Measurements from ENCODE around the gene ILDR1. TPM values are rescaled to one million over a fixed set of nuclear protein-coding genes. Genes with fewer than 3 reads are reported as not detected.

ILDR1 gene
- polyA plus RNA-seq, 1 donor: 3.2 TPM

DNA sequence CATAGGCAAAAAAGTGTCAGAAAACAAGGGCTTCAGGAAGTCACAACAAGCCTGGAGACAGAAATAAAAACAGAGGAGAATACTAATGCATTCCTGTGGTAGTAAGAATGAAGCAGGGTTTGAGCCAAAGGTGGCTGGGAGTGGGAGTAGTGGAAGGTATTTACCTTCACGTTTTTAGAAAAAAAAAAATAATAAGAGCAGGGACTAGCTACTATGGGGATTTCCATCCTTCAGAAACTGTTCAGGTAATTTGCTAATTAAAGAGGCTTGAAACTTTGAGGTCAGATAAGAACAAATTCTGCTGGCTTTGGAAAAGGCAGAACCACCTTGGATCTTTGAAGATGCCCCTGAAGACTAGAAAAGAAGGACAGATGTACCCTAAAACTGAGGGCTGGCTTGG, 18.4 kb downstream of the ILDR1 start:
- Histone ChIP-seq H3K27me3 (ENCODE audit: control insufficient read depth, insufficient read depth, low read length) (no peaks in the 10 kb centered on the region), H3K27ac (ENCODE audit: low read length) (no peak overlapping the region), H3K4me1 (ENCODE audit: control insufficient read depth, insufficient read depth, low read length) (peaks cover 15% of the 10 kb centered on the region), H3K36me3 (ENCODE audit: control insufficient read depth, insufficient read depth, low read length) (no peaks in the 10 kb centered on the region), H3K4me3 (ENCODE audit: low read length) (no peak overlapping the region), H3K9me3 (ENCODE audit: control insufficient read depth, low read depth, low read length) (no peaks in the 10 kb centered on the region)
- DNase-seq: no peak
- WGBS (ENCODE audit: insufficient coverage, low lambda C conversion rate): 44% methylated on average over 1 of the region's 1 CpG

DNA sequence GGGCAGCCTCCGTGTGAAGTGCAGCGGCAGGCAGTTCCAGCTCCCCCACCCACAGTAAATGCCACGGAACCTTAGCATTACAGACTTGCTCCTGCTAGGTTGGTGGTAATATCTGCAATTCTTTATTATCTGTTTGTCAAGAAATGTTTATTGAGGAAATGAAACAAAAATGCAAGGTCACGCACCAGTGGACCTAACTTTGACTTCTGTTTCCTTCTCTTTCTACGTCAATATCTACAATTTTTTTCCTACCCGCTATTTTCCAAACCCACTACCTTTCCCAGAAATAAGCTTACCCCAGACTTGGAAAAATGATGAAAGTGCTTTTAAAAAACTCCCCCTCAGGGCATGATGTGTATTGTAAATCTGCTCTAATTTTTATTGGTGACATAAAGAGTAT, 18.9 kb downstream of the ILDR1 start:
- peaks cover 18% of the 10 kb centered on the region for H3K4me1 ChIP-seq (ENCODE audit: control insufficient read depth, insufficient read depth, low read length)
- no peak for DNase-seq
- H3K27me3 ChIP-seq (ENCODE audit: control insufficient read depth, insufficient read depth, low read length): no peaks in the 10 kb centered on the region
- no peaks in the 10 kb centered on the region for H3K36me3 ChIP-seq (ENCODE audit: control insufficient read depth, insufficient read depth, low read length)
- no peak overlapping the region for H3K4me3 ChIP-seq (ENCODE audit: low read length)
- no peaks in the 10 kb centered on the region for H3K9me3 ChIP-seq (ENCODE audit: control insufficient read depth, low read depth, low read length)
- WGBS (ENCODE audit: insufficient coverage, low lambda C conversion rate): 60% methylated on average over 2 of the region's 6 CpGs
- no peak overlapping the region for H3K27ac ChIP-seq (ENCODE audit: low read length)

DNA sequence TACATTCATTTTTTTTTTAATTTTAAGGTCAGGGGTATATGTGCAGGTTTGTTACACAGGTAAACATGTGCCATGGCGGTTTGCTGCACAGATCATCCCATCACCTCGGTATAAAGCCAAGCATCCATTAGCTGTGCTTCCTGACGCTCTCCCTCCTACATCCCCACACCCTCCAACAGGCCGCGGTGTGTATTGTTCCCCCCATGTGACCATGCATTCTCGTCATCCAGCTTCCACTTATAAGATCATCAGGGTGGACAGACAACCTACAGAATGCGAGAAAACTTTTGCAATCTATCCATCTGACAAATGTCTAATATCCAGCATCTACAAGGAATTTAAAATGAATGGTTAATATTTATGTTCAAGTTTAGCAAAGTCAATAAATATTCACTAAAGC, 19.4 kb downstream of the ILDR1 start:
- peaks cover 18% of the 10 kb centered on the region for H3K4me1 ChIP-seq (ENCODE audit: control insufficient read depth, insufficient read depth, low read length)
- no peaks in the 10 kb centered on the region for H3K36me3 ChIP-seq (ENCODE audit: control insufficient read depth, insufficient read depth, low read length)
- H3K9me3 ChIP-seq (ENCODE audit: control insufficient read depth, low read depth, low read length): no peaks in the 10 kb centered on the region
- H3K4me3 ChIP-seq (ENCODE audit: low read length): no peak overlapping the region
- DNase-seq: no peak
- WGBS (ENCODE audit: insufficient coverage, low lambda C conversion rate): no CpG with 5 or more reads among the region's 7 CpGs
- H3K27me3 ChIP-seq (ENCODE audit: control insufficient read depth, insufficient read depth, low read length): no peaks in the 10 kb centered on the region
- H3K27ac ChIP-seq (ENCODE audit: low read length): no peak overlapping the region

DNA sequence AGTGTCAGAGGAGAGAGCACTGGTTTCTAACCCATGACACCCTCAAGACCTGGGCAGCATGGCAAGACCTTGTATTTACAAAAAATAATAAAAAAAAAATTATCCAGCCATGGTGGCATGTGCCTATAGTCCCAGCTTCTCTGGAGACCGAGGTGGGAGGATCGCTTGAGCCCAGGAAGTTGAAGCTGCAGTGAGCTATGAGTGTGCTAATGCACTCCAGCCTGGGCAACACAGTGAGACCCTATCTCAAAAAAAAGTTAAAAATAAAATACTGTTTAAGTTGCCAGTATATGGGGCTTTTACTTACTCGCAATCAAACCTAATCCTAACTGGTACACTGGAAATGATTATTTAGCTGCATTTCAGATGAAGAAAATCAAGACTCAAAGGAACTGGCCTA, 20.2 kb downstream of the ILDR1 start:
- Histone ChIP-seq H3K4me1 (ENCODE audit: control insufficient read depth, insufficient read depth, low read length) (peaks cover 18% of the 10 kb centered on the region), H3K4me3 (ENCODE audit: low read length) (no peak overlapping the region), H3K27me3 (ENCODE audit: control insufficient read depth, insufficient read depth, low read length) (no peaks in the 10 kb centered on the region), H3K36me3 (ENCODE audit: control insufficient read depth, insufficient read depth, low read length) (no peaks in the 10 kb centered on the region), H3K9me3 (ENCODE audit: control insufficient read depth, low read depth, low read length) (no peaks in the 10 kb centered on the region), H3K27ac (ENCODE audit: low read length) (no peak overlapping the region)
- no CpG with 5 or more reads among the region's 3 CpGs for WGBS (ENCODE audit: insufficient coverage, low lambda C conversion rate)
- DNase-seq: no peak

DNA sequence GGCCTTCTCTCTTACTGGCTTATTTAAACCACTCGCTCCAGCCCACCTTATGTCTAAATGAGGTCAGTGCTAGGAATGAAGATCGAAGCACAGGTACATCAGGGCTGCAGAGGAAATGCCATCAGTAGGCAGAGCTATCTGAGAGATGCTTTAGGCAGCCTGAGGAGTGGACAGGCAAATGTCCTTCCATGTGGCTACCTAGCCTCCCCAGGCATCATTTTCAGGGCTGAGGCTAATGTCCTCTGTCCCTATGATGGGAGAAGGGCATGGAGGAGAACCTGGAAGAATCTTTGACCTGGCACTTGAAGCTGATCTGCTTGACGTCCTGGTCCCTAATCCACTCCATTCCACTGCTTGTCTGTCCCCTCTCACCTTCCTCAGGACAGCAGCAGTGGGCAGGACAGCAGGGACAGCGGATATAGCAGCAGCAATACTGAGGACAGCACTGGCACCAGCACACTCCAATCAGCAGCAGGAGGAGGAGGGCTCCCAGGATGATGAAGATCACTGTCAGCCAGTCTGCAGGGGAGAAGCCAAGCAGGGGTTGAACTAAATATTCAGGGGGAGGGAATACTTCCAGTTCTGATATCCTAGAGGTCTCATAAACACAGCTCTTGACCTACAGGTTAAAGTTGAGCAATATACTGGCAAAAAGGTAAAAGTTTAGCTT, 21.0 kb downstream of the ILDR1 start:
- Histone ChIP-seq H3K27me3 (ENCODE audit: control insufficient read depth, insufficient read depth, low read length) (no peaks in the 10 kb centered on the region), H3K9me3 (ENCODE audit: control insufficient read depth, low read depth, low read length) (no peaks in the 10 kb centered on the region), H3K4me3 (ENCODE audit: low read length) (no peak overlapping the region), H3K27ac (ENCODE audit: low read length) (no peak overlapping the region), H3K36me3 (ENCODE audit: control insufficient read depth, insufficient read depth, low read length) (no peaks in the 10 kb centered on the region), H3K4me1 (ENCODE audit: control insufficient read depth, insufficient read depth, low read length) (peaks cover 18% of the 10 kb centered on the region)
- no peak for DNase-seq
- WGBS (ENCODE audit: insufficient coverage, low lambda C conversion rate): no CpG with 5 or more reads among the region's 4 CpGs

DNA sequence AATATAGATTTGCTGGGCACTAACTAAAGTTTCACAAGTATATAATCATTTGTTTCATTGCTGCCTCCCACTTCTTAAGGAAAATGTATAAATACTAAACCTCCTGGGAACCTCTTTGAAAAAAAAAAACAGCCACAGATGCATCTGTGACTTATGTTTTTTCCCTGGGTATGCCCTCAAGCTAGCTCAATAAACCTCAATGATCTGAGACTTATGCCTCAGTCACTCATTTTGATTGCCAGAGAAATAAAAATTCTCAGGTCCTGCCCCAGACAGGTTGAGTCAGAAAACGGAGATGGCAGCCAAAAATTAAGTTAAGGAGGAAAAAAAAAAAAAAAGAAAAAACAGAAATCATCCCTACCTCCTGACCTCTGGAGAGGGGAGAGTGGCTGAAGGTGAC, 22.1 kb downstream of the ILDR1 start:
- no peak overlapping the region for H3K4me3 ChIP-seq (ENCODE audit: low read length)
- no peak for DNase-seq
- H3K36me3 ChIP-seq (ENCODE audit: control insufficient read depth, insufficient read depth, low read length): no peaks in the 10 kb centered on the region
- peaks cover 18% of the 10 kb centered on the region for H3K4me1 ChIP-seq (ENCODE audit: control insufficient read depth, insufficient read depth, low read length)
- H3K27ac ChIP-seq (ENCODE audit: low read length): no peak overlapping the region
- H3K9me3 ChIP-seq (ENCODE audit: control insufficient read depth, low read depth, low read length): no peaks in the 10 kb centered on the region
- WGBS (ENCODE audit: insufficient coverage, low lambda C conversion rate): no CpG with 5 or more reads among the region's 1 CpG
- H3K27me3 ChIP-seq (ENCODE audit: control insufficient read depth, insufficient read depth, low read length): no peaks in the 10 kb centered on the region

DNA sequence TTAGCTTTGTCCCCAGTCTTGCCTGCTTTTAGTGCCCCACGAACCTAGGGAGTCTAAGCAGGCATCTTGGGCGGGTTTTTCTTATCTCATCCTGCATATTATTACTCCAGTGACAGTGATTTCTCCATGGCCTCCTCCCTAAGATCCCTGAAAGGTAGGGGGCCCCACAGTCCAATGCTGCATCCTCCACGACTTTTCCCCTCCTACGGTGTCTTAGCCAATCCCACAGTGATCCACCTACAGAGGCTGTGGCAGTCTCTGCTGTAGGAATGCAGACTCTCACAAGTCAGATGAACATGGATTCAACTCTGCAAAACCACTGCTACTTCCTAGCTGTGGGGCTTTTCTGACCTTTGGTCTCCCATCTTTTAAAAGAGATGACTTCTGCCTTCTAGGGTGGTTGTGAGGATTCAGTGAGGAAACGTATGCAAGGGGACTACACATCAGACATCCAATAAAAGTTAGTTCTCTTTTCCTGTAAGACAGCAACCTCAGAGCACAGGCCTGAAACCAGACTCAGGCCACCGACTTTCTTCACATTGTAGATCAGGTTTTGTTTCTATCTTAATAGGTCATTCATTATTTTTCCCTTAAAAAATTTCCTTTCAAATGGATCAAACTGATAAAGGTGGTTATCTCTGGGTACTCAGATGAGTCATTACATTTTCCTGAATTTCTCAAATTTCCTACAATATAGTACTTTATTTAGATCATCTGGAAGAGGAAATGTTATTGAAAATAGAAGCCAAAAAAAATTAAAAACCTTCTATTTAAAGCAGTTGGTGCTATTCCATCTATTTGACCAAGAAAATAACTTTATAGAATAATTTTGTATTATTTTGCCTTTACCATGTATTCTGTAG, 23.2 kb downstream of the ILDR1 start:
- no CpG with 5 or more reads among the region's 6 CpGs for WGBS (ENCODE audit: insufficient coverage, low lambda C conversion rate)
- Histone ChIP-seq H3K27ac (ENCODE audit: low read length) (peak overlapping the region; percentile 67), H3K27me3 (ENCODE audit: control insufficient read depth, insufficient read depth, low read length) (no peaks in the 10 kb centered on the region), H3K4me3 (ENCODE audit: low read length) (no peak overlapping the region), H3K36me3 (ENCODE audit: control insufficient read depth, insufficient read depth, low read length) (no peaks in the 10 kb centered on the region), H3K9me3 (ENCODE audit: control insufficient read depth, low read depth, low read length) (no peaks in the 10 kb centered on the region), H3K4me1 (ENCODE audit: control insufficient read depth, insufficient read depth, low read length) (peaks cover 13% of the 10 kb centered on the region)
- peak; percentile 82 to 89 for DNase-seq

DNA sequence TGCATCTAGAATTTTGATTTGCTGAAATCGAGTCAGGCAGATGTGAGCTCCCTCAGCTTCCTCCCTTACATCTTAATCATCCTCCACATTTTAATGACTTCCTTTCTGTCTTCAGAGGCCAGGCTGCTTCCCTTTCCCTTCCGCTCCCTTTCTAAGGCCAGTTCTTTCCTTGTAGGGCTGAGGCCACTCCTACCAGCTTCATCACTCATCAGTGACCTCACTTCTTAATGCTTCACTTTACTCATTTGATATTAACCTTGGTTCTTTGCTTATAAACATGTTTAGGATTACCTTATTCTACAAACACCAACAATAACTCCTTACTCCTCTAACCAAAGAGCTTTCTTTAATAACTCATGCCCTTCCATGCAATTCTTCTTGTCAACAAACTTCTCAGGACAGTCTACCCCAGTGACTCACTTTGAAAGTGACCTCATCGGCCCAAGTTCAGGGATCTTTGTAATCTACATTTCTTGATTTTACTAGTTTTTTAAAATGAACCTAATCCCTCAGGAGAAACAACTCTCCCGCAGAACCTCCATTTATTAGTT, 23.9 kb downstream of the ILDR1 start:
- Histone ChIP-seq H3K4me1 (ENCODE audit: control insufficient read depth, insufficient read depth, low read length) (peaks cover 13% of the 10 kb centered on the region), H3K4me3 (ENCODE audit: low read length) (no peak overlapping the region), H3K9me3 (ENCODE audit: control insufficient read depth, low read depth, low read length) (peaks cover 2% of the 10 kb centered on the region), H3K27me3 (ENCODE audit: control insufficient read depth, insufficient read depth, low read length) (no peaks in the 10 kb centered on the region), H3K27ac (ENCODE audit: low read length) (peak overlapping the region; percentile 67), H3K36me3 (ENCODE audit: control insufficient read depth, insufficient read depth, low read length) (peaks cover 4% of the 10 kb centered on the region)
- DNase-seq: peak; percentile 41 to 82
- 80% methylated on average over 1 of the region's 4 CpGs for WGBS (ENCODE audit: insufficient coverage, low lambda C conversion rate)

DNA sequence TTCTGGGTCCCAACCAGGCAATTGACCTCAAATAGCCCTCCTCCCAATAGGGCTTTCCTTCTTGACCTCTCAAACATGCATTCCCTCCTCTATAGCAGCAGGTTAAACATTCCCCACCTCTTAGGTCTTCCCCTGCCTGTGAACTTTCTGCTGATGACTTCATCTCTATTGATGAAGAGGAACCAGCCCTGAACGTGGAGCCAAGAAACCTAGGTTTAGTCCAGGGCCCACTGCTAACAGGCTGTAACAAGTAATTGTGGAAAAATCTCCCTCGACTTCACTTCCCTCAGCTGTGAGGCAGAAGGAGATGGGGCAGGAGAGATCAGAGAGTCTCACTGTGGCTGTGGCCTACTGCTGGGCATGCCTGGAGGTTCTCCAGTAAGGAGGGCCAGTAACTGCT, 24.7 kb downstream of the ILDR1 start:
- H3K36me3 ChIP-seq (ENCODE audit: control insufficient read depth, insufficient read depth, low read length): peaks cover 9% of the 10 kb centered on the region
- H3K27ac ChIP-seq (ENCODE audit: low read length): no peak overlapping the region
- H3K9me3 ChIP-seq (ENCODE audit: control insufficient read depth, low read depth, low read length): peaks cover 2% of the 10 kb centered on the region
- no peaks in the 10 kb centered on the region for H3K27me3 ChIP-seq (ENCODE audit: control insufficient read depth, insufficient read depth, low read length)
- no peak for DNase-seq
- H3K4me1 ChIP-seq (ENCODE audit: control insufficient read depth, insufficient read depth, low read length): peaks cover 13% of the 10 kb centered on the region
- H3K4me3 ChIP-seq (ENCODE audit: low read length): no peak overlapping the region
- no CpG with 5 or more reads among the region's 2 CpGs for WGBS (ENCODE audit: insufficient coverage, low lambda C conversion rate)

DNA sequence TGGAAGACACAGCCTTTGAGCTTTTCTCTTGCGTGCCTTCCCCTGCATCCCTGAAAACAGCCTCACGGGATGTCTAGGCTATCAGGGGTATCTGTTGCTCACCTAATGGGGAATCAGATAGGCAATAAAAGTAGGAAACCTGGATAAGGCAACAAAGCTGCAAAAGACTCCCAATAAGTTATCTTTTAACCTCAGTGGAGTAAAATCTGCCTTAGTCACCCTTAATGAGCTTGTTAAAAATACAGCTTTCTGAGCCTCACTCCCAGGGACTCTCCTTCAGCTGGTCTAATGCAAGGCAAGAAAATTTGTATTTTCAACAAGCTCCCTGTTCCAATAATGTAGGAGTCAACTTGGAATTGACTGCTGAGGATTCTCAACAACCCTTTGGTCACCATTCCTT, 25.6 kb downstream of the ILDR1 start:
- no peak overlapping the region for H3K27ac ChIP-seq (ENCODE audit: low read length)
- no CpG with 5 or more reads among the region's 2 CpGs for WGBS (ENCODE audit: insufficient coverage, low lambda C conversion rate)

More for the DNA sequence above, 25.6 kb downstream of the ILDR1 start:
- H3K9me3 ChIP-seq (ENCODE audit: control insufficient read depth, low read depth, low read length): peaks cover 2% of the 10 kb centered on the region
- no peaks in the 10 kb centered on the region for H3K27me3 ChIP-seq (ENCODE audit: control insufficient read depth, insufficient read depth, low read length)
- peaks cover 9% of the 10 kb centered on the region for H3K36me3 ChIP-seq (ENCODE audit: control insufficient read depth, insufficient read depth, low read length)
- H3K4me1 ChIP-seq (ENCODE audit: control insufficient read depth, insufficient read depth, low read length): peaks cover 8% of the 10 kb centered on the region
- DNase-seq: no peak
- H3K4me3 ChIP-seq (ENCODE audit: low read length): no peak overlapping the region

Measured in large intestine (tissue), 3 donors.